H1 (cell line): ENCODE measurements around the gene SH2D4B.

Source experiments
- CTCF ChIP-seq, 3 experiments: IDR thresholded peaks; 1 replicate in 2 of 3; 2 replicates in 1 of 3; pipeline versions ENCODE4 v1.5.1 to v1.6.1; 2011; ENCODE audit warnings: low read length in 3 of 3, mild to moderate bottlenecking in 3 of 3, inconsistent platforms in 2 of 3, low read depth in 1 of 3, moderate library complexity in 1 of 3; ENCODE audit not compliant: insufficient read depth in 1 of 3; ENCODE audit errors: control extremely low read depth in 1 of 3
- POLR2A ChIP-seq, 2 experiments: IDR thresholded peaks; 1 replicate in 1 of 2; 2 replicates in 1 of 2; pipeline ENCODE4 v1.6.1; 2011; ENCODE audit warnings: low read depth in 2 of 2, low read length in 2 of 2, mild to moderate bottlenecking in 2 of 2; ENCODE audit errors: control extremely low read depth in 1 of 2
- TF ChIP-seq, protein P1 (sequence below): IDR thresholded peaks from 2 replicates; pipeline ENCODE4 v1.6.1; 2012; ENCODE audit warnings: low read length, inconsistent platforms

- no peak for TF ChIP-seq CTCF (IDR thresholded peaks at IDR 0.05; ENCODE audit: control extremely low read depth in 1 of 3, insufficient read depth in 1 of 3, low read depth in 1 of 3, low read length in 3 of 3)
- TF ChIP-seq, protein P1, sequence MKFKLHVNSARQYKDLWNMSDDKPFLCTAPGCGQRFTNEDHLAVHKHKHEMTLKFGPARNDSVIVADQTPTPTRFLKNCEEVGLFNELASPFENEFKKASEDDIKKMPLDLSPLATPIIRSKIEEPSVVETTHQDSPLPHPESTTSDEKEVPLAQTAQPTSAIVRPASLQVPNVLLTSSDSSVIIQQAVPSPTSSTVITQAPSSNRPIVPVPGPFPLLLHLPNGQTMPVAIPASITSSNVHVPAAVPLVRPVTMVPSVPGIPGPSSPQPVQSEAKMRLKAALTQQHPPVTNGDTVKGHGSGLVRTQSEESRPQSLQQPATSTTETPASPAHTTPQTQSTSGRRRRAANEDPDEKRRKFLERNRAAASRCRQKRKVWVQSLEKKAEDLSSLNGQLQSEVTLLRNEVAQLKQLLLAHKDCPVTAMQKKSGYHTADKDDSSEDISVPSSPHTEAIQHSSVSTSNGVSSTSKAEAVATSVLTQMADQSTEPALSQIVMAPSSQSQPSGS, result no peak
- TF ChIP-seq POLR2A (IDR thresholded peaks at IDR 0.05; ENCODE audit: control extremely low read depth in 1 of 2, low read depth in 2 of 2, low read length in 2 of 2), result no peak
Observed at GRCh38 chr10:80555415-80555814, 17.7 kb downstream of the SH2D4B start.
